GM12878 (cell line): ENCODE results near the gene TEX261.

Source experiments
- JUNB ChIP-seq: IDR thresholded peaks from 2 replicates; pipeline ENCODE4 v1.6.1; 2016; ENCODE audit warnings: antibody characterized with exemption, mild to moderate bottlenecking
- LARP7 ChIP-seq: fragments of 450-650 bp; IDR thresholded peaks from 2 replicates; pipeline ENCODE4 v1.6.1; 2017; ENCODE audit warnings: mild to moderate bottlenecking
- NR2C2 ChIP-seq: IDR thresholded peaks from 2 replicates; pipeline ENCODE4 v1.6.1; 2011; ENCODE audit warnings: borderline replicate concordance, low read depth; ENCODE audit not compliant: control insufficient read depth, insufficient read length

DNA sequence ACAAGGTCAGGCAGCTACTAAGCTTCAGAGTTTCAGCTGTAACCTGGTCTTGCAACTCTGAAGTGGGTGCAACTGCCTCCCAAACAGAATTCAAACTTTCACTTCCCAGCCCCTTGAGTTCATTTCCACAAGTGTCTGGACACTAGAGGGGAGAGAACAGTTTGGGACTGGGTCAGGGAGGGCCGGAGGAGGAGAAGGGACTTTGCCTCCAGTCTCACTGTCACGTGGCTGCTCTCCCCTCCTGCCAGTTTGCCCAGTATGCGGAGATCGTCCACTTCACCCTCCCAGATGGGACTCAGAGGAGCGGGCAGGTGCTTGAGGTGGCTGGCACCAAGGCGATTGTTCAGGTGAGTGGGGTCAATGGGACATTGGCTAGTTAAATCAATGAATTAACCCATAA is 36.9 kb downstream of the TEX261 start:
- no peak for TF ChIP-seq LARP7
- TF ChIP-seq JUNB: no peak
- no peak for TF ChIP-seq NR2C2
